ENCODE measurements around the gene BEND4. TPM values are rescaled to one million over a fixed set of nuclear protein-coding genes. Genes with fewer than 3 reads are reported as not detected.

The BEND4 gene
- total RNA-seq = not detected in 2 replicates

GRCh38 chr4:42152507-42153504 is at the start of gene BEND4:
TSS of gene BEND4 (minus strand) at chr4:42152655. CDS start at chr4:42152143, 512 bp downstream.

Other genes starting within 250 kb of the BEND4 start
- 28.7 and 34.3 TPM in 2 replicates for gene TMEM33, start 217.2 kb downstream of the BEND4 start, total RNA-seq
- under 0.01 TPM in 1 of 2 replicates, not detected in the other for gene DCAF4L1, start 170.9 kb downstream of the BEND4 start, total RNA-seq
- 43.4 and 47.7 TPM in 2 replicates for gene SLC30A9, start 162.1 kb downstream of the BEND4 start, total RNA-seq
- 2.2 and 2.7 TPM in 2 replicates for gene SHISA3, start 244.8 kb upstream of the BEND4 start, total RNA-seq